Stomach (tissue), 4 donors: ENCODE data around the gene ABCA13.

Experiments used
- POLR2AphosphoS5 ChIP-seq, 3 donors: sonication (generic); formaldehyde crosslinking; IDR thresholded peaks; one replicate each; pipeline ENCODE4 v1.6.1; 2016; ENCODE audit warnings: antibody characterized with exemption in 3 of 3
- TF ChIP-seq, protein P1 (sequence below), 7 experiments: fragments of 450-650 bp in 4 of 7; fragments of 200-600 bp in 3 of 7; sonication (generic) in 3 of 7; IDR thresholded peaks; one replicate each; pipeline ENCODE4 v1.5.1; 2016 to 2019; ENCODE audit warnings: antibody characterized with exemption in 7 of 7, control low read depth in 2 of 7, mild to moderate bottlenecking in 1 of 7

DNA sequence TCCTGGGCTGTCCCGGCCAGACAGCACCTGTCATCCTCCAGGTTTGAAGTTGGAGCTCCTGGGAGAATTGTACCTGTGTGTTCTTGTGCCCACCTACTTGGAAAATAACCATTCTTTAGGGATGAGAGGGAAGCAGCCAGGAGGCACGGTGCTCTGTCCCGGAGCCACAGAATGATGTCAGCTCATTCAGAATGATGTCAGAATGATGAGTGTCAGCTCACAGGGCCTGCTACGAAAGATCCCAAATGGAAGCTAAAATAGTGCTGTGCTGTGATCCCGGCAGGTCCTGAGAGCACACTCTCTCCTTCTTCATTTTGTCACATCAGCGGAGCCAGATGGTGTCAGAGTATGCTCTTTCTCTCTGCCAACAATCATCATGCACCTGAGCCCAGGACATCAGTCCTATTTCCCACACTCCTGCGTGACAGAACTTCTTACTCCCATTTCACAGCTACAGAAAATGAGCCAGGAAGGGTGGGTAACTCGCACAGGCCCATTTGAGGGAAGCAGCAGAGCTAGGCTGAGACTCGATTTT lies 8.3 kb downstream of the ABCA13 start:
- TF ChIP-seq, protein P1, sequence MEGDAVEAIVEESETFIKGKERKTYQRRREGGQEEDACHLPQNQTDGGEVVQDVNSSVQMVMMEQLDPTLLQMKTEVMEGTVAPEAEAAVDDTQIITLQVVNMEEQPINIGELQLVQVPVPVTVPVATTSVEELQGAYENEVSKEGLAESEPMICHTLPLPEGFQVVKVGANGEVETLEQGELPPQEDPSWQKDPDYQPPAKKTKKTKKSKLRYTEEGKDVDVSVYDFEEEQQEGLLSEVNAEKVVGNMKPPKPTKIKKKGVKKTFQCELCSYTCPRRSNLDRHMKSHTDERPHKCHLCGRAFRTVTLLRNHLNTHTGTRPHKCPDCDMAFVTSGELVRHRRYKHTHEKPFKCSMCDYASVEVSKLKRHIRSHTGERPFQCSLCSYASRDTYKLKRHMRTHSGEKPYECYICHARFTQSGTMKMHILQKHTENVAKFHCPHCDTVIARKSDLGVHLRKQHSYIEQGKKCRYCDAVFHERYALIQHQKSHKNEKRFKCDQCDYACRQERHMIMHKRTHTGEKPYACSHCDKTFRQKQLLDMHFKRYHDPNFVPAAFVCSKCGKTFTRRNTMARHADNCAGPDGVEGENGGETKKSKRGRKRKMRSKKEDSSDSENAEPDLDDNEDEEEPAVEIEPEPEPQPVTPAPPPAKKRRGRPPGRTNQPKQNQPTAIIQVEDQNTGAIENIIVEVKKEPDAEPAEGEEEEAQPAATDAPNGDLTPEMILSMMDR (IDR thresholded peaks at IDR 0.05), result no peak
- TF ChIP-seq POLR2AphosphoS5 (IDR thresholded peaks at IDR 0.05), result no peak
